Germinal center (tissue), 1 donor: ENCODE results near the gene RECQL5.

ENCODE experiments used
- DNase-seq: peaks from one replicate; pipeline ENCODE4 v3.0.0; 2012; ENCODE audit warnings: mixed read lengths, low spot score

The RECQL5 gene

GRCh38 chr17:75688209-75688825 is 21.4 kb upstream of the RECQL5 start:
- no peak for DNase-seq

- no peak for DNase-seq
Measured at GRCh38 chr17:75685499-75685898, 18.5 kb upstream of the RECQL5 start.

GRCh38 chr17:75684924-75685323 is 18.0 kb upstream of the RECQL5 start:
- DNase-seq: no peak

- DNase-seq: no peak
Measured at GRCh38 chr17:75684249-75684648, 17.3 kb upstream of the RECQL5 start.

DNA sequence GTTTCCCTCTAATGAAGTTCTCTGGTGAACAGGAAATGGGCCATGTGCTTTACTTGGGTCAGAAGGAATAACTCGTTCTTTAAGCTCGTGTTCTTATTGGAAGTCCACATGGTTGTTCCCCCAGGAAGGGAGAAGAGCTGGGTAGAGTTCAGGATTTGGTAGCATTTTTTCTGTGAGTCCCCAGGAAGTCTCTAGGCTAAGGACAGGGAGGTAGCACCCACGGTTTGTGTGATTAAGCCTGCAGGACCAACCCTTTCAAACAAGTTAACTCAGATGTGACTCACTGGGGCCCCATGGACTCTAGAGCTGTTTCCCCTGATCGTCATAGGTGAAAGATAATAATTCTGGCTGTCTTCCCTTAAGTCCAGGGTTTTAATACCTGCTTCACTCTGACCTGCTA is 16.6 kb upstream of the RECQL5 start:
- no peak for DNase-seq

- DNase-seq: no peak
Measured at GRCh38 chr17:75681289-75681688, 14.3 kb upstream of the RECQL5 start.

DNA sequence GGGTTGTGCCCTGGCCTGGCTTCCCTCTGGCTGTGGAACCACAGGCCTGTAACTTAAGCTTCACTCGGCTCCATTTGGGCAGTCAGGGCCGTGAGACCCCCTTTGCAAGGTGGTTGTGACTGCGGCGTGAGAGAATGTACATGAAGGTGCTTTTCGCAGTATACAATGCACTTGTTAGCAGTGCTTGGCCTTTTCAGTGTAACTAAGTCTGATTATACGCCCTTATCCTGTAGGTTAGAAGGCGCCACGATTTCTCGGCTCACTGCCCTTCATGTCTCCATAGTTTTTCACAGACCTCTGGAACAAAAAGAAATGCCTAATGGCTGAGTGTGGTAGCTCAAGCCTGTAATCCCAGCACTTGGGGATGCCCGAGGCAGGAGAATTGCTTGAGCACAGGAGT is 13.5 kb upstream of the RECQL5 start:
- no peak for DNase-seq

GRCh38 chr17:75679706-75680211 is 12.8 kb upstream of the RECQL5 start:
- no peak for DNase-seq

DNA sequence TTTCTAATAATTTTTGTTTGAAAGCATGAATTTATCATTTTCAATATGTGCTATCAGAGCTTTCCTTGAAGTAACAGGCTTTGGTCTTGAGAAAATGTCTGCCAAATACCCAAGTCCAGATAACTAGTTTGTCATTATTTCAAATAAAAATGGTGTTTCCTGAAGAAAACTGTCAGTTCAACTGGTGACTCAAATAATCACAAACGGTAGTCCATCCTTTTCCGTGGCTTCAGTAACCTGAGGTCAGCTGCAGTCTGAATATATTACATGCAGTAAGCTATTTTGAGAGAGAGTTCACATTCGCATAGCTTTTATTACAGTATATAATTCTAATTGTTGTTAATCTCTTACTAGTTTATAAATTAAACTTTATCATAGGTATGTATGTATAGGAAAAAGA is 9.5 kb upstream of the RECQL5 start:
- DNase-seq: no peak

DNA sequence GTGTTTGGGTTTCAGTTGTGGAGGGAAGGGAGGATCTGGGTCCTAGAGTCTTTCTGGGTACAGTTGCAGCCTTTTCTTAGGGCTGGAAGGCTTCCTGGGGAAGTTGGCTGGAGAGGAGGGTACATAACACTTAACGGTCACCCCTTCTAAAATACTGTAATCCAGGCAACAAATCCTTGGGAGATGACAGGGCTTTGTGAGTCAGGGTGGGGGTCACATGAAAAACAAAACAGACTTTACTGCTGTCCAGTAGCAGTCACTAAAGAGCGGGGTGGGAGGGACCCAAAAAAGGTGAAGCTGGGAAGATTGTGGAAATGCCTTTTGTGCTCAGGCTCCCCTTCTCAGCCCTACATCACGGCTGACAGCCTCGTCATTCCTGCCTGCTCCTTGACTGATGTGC is 6.5 kb upstream of the RECQL5 start:
- no peak for DNase-seq

DNA sequence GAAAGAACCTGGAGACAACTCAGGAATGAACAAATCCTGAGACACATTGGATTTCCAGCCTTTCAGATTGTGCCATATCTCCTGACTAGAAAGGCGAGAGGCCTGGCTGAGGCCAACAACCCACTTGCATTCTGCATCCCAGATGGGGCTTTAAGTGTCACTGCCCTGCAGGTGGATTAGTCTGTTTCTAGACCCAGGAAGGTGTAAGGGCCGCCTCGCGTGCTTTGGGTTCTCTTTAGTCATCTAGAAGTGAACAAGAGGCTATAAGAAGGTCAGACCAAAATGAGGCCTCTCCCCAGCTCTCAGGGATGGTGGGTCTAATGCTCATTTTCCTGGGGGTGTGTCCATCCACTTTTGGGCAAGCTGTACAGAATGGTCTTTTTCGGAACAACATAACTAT is 5.1 kb upstream of the RECQL5 start:
- no peak for DNase-seq

DNA sequence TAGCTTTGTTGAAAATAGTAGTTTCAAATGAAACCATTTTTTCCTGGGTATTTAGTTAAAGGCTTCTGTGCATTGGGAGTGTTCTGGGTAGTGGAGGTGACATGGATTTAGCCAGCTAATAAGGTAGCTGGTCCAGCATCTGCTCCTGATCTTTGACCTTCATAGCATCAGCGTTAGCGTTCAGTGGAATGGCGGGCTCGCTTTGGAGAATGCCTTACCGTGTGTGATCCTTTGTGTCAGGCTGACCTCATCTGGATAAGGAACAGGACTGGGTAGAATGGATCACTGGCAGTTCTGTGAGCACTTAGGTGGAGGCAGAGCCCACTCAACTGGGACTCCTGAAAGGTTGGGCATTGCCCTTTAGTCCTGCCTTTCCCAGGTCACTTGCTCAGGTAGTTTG is 3.9 kb upstream of the RECQL5 start:
- DNase-seq: no peak

DNA sequence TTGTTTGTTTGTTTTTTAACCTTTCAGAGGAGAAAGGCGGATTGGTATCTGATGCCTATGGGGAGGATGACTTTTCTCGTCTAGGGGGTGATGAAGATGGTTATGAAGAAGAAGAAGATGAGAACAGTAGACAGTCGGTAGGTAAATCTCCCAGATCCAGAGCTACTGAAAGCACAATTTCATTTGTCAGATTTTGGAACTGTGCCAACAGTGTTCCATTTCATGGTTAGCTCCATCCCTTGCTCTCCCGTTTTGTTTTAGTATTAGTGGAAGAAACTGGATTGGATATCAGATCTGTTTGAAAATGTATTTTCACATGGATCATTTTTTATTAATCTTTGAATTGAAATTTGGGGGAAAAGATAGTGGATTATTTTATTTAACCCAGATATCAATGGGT is 1.5 kb upstream of the RECQL5 start:
- DNase-seq: no peak

GRCh38 chr17:75667825-75668224 is 871 bp upstream of the RECQL5 start:
- no peak for DNase-seq

DNA sequence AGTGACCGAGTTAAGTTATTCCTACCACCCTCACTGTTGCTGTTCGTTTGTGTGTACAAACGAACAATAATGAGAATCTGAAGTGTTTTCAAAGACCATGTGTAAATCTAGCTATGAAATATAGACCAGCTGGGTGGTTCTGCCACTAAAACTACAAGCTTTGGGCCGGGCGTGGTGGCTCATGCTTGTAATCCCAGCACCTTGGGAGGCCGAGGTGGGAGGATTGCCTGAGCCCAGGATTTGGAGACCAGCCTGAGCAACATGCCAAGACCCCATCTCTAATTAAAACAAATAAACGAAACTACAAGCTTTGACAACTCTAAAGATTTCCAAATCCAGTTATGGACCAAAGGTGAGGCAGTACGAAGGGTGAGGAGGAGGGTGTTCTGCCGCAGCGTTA is 973 bp downstream of the RECQL5 start:
- DNase-seq: no peak

- DNase-seq: peak; percentile 65
Measured at GRCh38 chr17:75664099-75664549, 2.8 kb downstream of the RECQL5 start.

- DNase-seq: no peak
Measured at GRCh38 chr17:75662511-75662910, 4.4 kb downstream of the RECQL5 start.

DNA sequence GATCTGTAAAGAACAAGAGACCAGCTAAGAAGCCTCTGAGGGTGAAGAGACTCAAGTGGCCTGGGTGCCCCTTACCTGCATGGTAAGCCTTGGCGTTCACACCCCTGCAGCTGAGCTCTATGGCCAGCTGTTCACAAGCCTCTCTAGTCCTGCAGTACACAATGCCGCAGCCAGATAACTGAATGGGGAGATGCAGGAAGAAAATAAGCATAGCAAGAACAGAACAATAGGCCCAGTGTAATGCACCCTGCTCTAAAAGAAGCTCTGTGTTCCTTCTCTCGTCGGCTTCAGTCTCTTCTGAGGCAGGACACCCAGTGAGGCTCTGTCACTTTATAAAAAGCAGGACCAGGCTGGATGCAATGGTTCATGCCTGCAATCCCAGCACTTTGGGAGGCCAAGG is 5.4 kb downstream of the RECQL5 start:
- no peak for DNase-seq

GRCh38 chr17:75658237-75658636 is 8.7 kb downstream of the RECQL5 start:
- no peak for DNase-seq

- DNase-seq: no peak
Measured at GRCh38 chr17:75654176-75654575, 12.8 kb downstream of the RECQL5 start.

GRCh38 chr17:75652934-75653549 is 13.9 kb downstream of the RECQL5 start:
- peak; percentile 65 for DNase-seq

- no peak for DNase-seq
Measured at GRCh38 chr17:75652341-75652740, 14.6 kb downstream of the RECQL5 start.

GRCh38 chr17:75650874-75651273 is 16.1 kb downstream of the RECQL5 start:
- no peak for DNase-seq

DNA sequence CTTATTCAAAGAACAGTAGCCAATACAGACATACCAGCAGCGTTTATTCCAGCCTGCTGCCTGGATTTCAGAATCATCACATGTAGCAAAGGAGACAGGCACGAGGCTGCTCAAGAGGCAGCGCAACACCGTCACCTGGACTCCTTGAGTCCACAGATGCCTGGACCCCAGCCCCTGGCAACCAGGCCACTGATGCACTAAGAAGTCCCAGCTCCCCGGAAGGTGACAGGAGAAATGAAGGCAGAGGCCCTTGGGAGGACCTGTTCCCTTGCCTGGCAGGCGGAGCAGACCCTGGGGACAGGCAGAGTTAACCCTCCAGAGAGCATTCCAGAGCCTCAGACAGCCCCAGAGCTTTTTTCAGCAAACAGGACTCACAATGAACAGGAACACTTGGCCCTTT is 17.3 kb downstream of the RECQL5 start:
- no peak for DNase-seq
